C4-2B (cell line): ENCODE results near the gene MYO1E.

Experiments used
- CTCF ChIP-seq: fragments of 450-650 bp; conservative IDR thresholded peaks from 2 replicates; pipeline ENCODE4 v1.5.1; 2017; ENCODE audit warnings: mild to moderate bottlenecking
- ZFX ChIP-seq: fragments of 450-650 bp; IDR thresholded peaks from 2 replicates; pipeline ENCODE4 v1.6.1; 2017

DNA sequence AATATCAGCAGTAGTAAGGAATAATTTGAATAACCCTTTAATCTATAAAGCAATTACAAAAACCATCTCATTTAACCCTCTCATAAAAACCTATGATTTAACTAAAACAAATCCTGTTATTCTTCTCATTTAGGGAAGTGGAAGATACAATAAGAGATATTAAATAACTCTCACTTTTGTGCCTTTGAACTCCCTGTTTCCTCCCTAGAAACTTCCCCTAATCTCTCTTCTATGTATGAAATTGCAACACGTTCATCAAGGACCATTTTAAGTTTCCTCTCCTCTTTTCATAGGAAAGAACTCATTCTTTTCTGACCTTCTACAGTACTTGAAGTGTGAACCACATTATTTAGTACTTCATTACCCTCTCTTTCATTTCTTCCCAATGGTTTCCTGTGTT is 46.5 kb upstream of the MYO1E start:
- TF ChIP-seq CTCF (no peak), ZFX (no peak)
